Measurements from ENCODE around the gene ETNK1. TPM values are rescaled to one million over a fixed set of nuclear protein-coding genes. Genes with fewer than 3 reads are reported as not detected.

Gene ETNK1
- polyA plus RNA-seq, 3 donors = 13.7 to 17.3 (median 16.5) TPM

DNA sequence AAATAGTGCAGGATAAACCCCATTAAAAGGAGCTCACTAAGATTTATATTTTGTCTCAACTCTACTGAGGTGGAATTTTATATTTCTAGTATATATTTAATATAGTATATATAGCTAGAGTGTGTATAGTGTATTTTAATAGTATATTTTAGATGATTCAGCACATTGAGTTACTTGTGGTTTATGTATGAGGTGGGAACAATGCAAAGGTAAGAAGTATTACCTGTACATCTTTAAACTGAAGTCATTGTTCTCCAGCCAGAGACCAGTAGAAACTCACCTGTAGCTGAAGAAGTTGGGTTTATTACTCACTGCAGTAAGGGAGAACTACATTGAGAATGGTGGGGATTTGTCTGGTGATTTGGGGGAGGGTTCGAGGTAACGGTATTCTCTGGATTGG is 15.9 kb downstream of the ETNK1 start:
- Mint-ChIP-seq H3K4me3 (no peak overlapping the region), H3K27ac (peak overlapping the region in 6 of 7 donors; percentile 4 to 81 (median 58))
- intact Hi-C loops (cut with micrococcal nuclease) = no loop called here

GRCh38 chr12:22641353-22642053 is 16.5 kb downstream of the ETNK1 start:
- H3K4me2 ChIP-seq (replicated peaks; ENCODE audit: extremely low read depth, low read length, poor library complexity, severe bottlenecking) = no peak overlapping the region
- no peak overlapping the region for H3K9ac ChIP-seq (ENCODE audit: insufficient read depth, low read length, poor library complexity, severe bottlenecking)
- peak in 1 of 3 donors; percentile 6 for DNase-seq
- Mint-ChIP-seq H3K4me1 (peaks cover 15% of the 10 kb centered on the region), H3K27ac (peak overlapping the region; percentile 2 to 81 (median 52)), H3K36me3 (peaks cover 14 to 23% of the 10 kb centered on the region in 2 donors), H3K9me3 (peaks cover 0 to 2% (median 0%) of the 10 kb centered on the region in 7 donors), H3K4me3 (no peak overlapping the region), H3K27me3 (ENCODE audit: low read depth in 3 of 3) (no peaks in the 10 kb centered on the region)
- WGBS (ENCODE audit: insufficient coverage) = no CpG with 5 or more reads among the region's 3 CpGs
- no peak overlapping the region for H3K4me3 ChIP-seq (replicated peaks in 1 of 3; ENCODE audit: low read depth in 2 of 3, low read length in 3 of 3)
- intact Hi-C loops (cut with micrococcal nuclease) = no loop called here
- TF ChIP-seq, protein P1, sequence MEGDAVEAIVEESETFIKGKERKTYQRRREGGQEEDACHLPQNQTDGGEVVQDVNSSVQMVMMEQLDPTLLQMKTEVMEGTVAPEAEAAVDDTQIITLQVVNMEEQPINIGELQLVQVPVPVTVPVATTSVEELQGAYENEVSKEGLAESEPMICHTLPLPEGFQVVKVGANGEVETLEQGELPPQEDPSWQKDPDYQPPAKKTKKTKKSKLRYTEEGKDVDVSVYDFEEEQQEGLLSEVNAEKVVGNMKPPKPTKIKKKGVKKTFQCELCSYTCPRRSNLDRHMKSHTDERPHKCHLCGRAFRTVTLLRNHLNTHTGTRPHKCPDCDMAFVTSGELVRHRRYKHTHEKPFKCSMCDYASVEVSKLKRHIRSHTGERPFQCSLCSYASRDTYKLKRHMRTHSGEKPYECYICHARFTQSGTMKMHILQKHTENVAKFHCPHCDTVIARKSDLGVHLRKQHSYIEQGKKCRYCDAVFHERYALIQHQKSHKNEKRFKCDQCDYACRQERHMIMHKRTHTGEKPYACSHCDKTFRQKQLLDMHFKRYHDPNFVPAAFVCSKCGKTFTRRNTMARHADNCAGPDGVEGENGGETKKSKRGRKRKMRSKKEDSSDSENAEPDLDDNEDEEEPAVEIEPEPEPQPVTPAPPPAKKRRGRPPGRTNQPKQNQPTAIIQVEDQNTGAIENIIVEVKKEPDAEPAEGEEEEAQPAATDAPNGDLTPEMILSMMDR (IDR thresholded peaks at IDR 0.05) = no peak
- H3K9me3 ChIP-seq (replicated peaks in 1 of 2; ENCODE audit: control insufficient read depth in 1 of 2, insufficient read depth in 1 of 2, low read length in 2 of 2) = no peaks in the 10 kb centered on the region
- no peaks in the 10 kb centered on the region for H3K27me3 ChIP-seq (ENCODE audit: control insufficient read depth in 2 of 2, insufficient read depth in 2 of 2, low read length in 2 of 2)
- peaks cover 8 to 20% of the 10 kb centered on the region in 2 donors for H3K36me3 ChIP-seq (replicated peaks in 1 of 2; ENCODE audit: control insufficient read depth in 1 of 2, insufficient read depth in 2 of 2, low read length in 2 of 2)
- H3K4me1 ChIP-seq (ENCODE audit: control insufficient read depth in 1 of 2, insufficient read depth in 2 of 2, low read length in 2 of 2) = peaks cover 3 to 4% of the 10 kb centered on the region in 2 donors
- peaks cover 68% of the 10 kb centered on the region for H3K79me2 ChIP-seq (ENCODE audit: insufficient read depth, low read length)
- peak overlapping the region in 1 of 2 donors; percentile 50 for H3K27ac ChIP-seq (ENCODE audit: low read depth in 1 of 2, low read length in 2 of 2)
- no peak overlapping the region for H2AFZ ChIP-seq (ENCODE audit: insufficient read depth, low read depth, low read length, poor library complexity, severe bottlenecking)
- peaks cover 51% of the 10 kb centered on the region for H4K20me1 ChIP-seq (ENCODE audit: insufficient read depth, low read length)

More for the DNA sequence above, 15.9 kb downstream of the ETNK1 start:
- TF ChIP-seq, protein P1 (IDR thresholded peaks at IDR 0.05) = no peak
- no peaks in the 10 kb centered on the region for H3K27me3 ChIP-seq (ENCODE audit: control insufficient read depth in 2 of 2, insufficient read depth in 2 of 2, low read length in 2 of 2)
- Mint-ChIP-seq H3K27me3 (ENCODE audit: low read depth in 3 of 3) (no peaks in the 10 kb centered on the region), H3K36me3 (peaks cover 11 to 24% of the 10 kb centered on the region in 2 donors), H3K4me1 (peaks cover 15% of the 10 kb centered on the region), H3K9me3 (peaks cover 0 to 2% (median 0%) of the 10 kb centered on the region in 7 donors)
- H3K4me2 ChIP-seq (replicated peaks; ENCODE audit: extremely low read depth, low read length, poor library complexity, severe bottlenecking) = no peak overlapping the region
- peaks cover 3 to 4% of the 10 kb centered on the region in 2 donors for H3K4me1 ChIP-seq (ENCODE audit: control insufficient read depth in 1 of 2, insufficient read depth in 2 of 2, low read length in 2 of 2)
- H3K79me2 ChIP-seq (ENCODE audit: insufficient read depth, low read length) = peaks cover 74% of the 10 kb centered on the region
- no peaks in the 10 kb centered on the region for H3K9me3 ChIP-seq (replicated peaks in 1 of 2; ENCODE audit: control insufficient read depth in 1 of 2, insufficient read depth in 1 of 2, low read length in 2 of 2)
- H2AFZ ChIP-seq (ENCODE audit: insufficient read depth, low read depth, low read length, poor library complexity, severe bottlenecking) = no peak overlapping the region
- no CpG with 5 or more reads among the region's 2 CpGs for WGBS (ENCODE audit: insufficient coverage)
- H3K9ac ChIP-seq (ENCODE audit: insufficient read depth, low read length, poor library complexity, severe bottlenecking) = no peak overlapping the region
- DNase-seq = no peak
- peaks cover 5 to 17% of the 10 kb centered on the region in 2 donors for H3K36me3 ChIP-seq (replicated peaks in 1 of 2; ENCODE audit: control insufficient read depth in 1 of 2, insufficient read depth in 2 of 2, low read length in 2 of 2)
- H4K20me1 ChIP-seq (ENCODE audit: insufficient read depth, low read length) = peaks cover 57% of the 10 kb centered on the region
- peak overlapping the region in 1 of 2 donors; percentile 50 for H3K27ac ChIP-seq (ENCODE audit: low read depth in 1 of 2, low read length in 2 of 2)
- no peak overlapping the region for H3K4me3 ChIP-seq (replicated peaks in 1 of 3; ENCODE audit: low read depth in 2 of 3, low read length in 3 of 3)

Data from CD14-positive monocyte (primary cell).